Hepatocyte (in vitro differentiated cells): ENCODE data around the gene MAPK4. TPM values are rescaled to one million over a fixed set of nuclear protein-coding genes. Genes with fewer than 3 reads are reported as not detected.
"Not testable (repeated sequence)": the region's sequence is repeated elsewhere in the genome, so short reads cannot be mapped to it uniquely, and the experiment has no call there.

Experiments
- DNase-seq: peaks from one replicate; pipeline ENCODE4 v3.0.0-alpha.2; 2016; ENCODE audit warnings: low spot score
- H2AFZ ChIP-seq: fragments of 200-600 bp; sonication (generic); 2 replicates; pipeline ENCODE4 v1.6.0; 2016; ENCODE audit warnings: antibody characterized with exemption, mild to moderate bottlenecking
- H3K27ac ChIP-seq: fragments of 200-600 bp; sonication (generic); 2 replicates; pipeline ENCODE4 v1.5.1; 2016; ENCODE audit warnings: mild to moderate bottlenecking
- H3K27me3 ChIP-seq: fragments of 200-600 bp; sonication (generic); 2 replicates; pipeline ENCODE4 v1.6.1; 2016
- H3K36me3 ChIP-seq: fragments of 200-600 bp; sonication (generic); replicated peaks from 2 replicates; pipeline ENCODE4 v1.5.1; 2016; ENCODE audit warnings: low read depth; ENCODE audit not compliant: insufficient read depth
- H3K4me1 ChIP-seq: fragments of 200-600 bp; sonication (generic); 2 replicates; pipeline ENCODE4 v1.5.1; 2016; ENCODE audit warnings: mild to moderate bottlenecking, moderate library complexity; ENCODE audit not compliant: insufficient read depth
- H3K4me2 ChIP-seq: fragments of 200-600 bp; sonication (generic); 2 replicates; pipeline ENCODE4 v1.6.0; 2016
- H3K4me3 ChIP-seq: fragments of 200-600 bp; sonication (generic); 2 replicates; pipeline ENCODE4 v1.5.1; 2016; ENCODE audit warnings: mild to moderate bottlenecking
- H3K79me2 ChIP-seq: fragments of 200-600 bp; sonication (generic); 2 replicates; pipeline ENCODE4 v1.6.0; 2017; ENCODE audit warnings: mild to moderate bottlenecking
- H3K9me2 ChIP-seq: fragments of 200-600 bp; sonication (generic); replicated peaks from 2 replicates; pipeline ENCODE4 v1.6.0; 2017; ENCODE audit warnings: mild to moderate bottlenecking; ENCODE audit not compliant: insufficient read depth
- H3K9me3 ChIP-seq: fragments of 200-600 bp; sonication (generic); 2 replicates; pipeline ENCODE4 v1.5.1; 2016; ENCODE audit warnings: low read depth, mild to moderate bottlenecking
- H4K20me1 ChIP-seq: fragments of 200-600 bp; sonication (generic); 2 replicates; pipeline ENCODE4 v1.6.0; 2016; ENCODE audit warnings: mild to moderate bottlenecking; ENCODE audit not compliant: insufficient read depth, poor library complexity, severe bottlenecking
- EZH2 ChIP-seq: fragments of 200-600 bp; sonication (generic); IDR thresholded peaks from 2 replicates; pipeline ENCODE4 v1.6.1; 2016; ENCODE audit warnings: antibody characterized with exemption, mild to moderate bottlenecking, borderline replicate concordance
- EZH2phosphoT487 ChIP-seq: fragments of 200-600 bp; sonication (generic); IDR thresholded peaks from one replicate; pipeline ENCODE4 v1.6.1; 2018; ENCODE audit warnings: antibody characterized with exemption, mild to moderate bottlenecking, low read depth, moderate library complexity; ENCODE audit not compliant: unreplicated experiment, severe bottlenecking
- WGBS: methylation state at CpG from one replicate; pipeline ENCODE4 v1.1.6; 2016; ENCODE audit warnings: low lambda C conversion rate; ENCODE audit errors: missing lambda C conversion rate; 5-methylcytosine and 5-hydroxymethylcytosine counted together
- polyA plus RNA-seq: library from polyadenylated mRNA; unstranded; fragments of >200 nt; fragmentation: Nextera tagmentation; extraction: Ambion mirVana; gene quantifications from 2 replicates; pipeline ENCODE4 v1.2.1, GENCODE V29; 2016
- total RNA-seq: library from RNA; depleted of rRNA; stranded (reverse); fragments of >200 nt; gene quantifications from 2 replicates; pipeline ENCODE4 v1.2.3, GENCODE V29; 2014
- TF ChIP-seq, protein P1 (sequence below): fragments of 200-600 bp; sonication (generic); IDR thresholded peaks from 2 replicates; pipeline ENCODE4 v1.5.1; 2016; ENCODE audit warnings: antibody characterized with exemption, mild to moderate bottlenecking; ENCODE audit not compliant: poor library complexity

MAPK4 gene
- total and polyA plus RNA-seq, 2 experiments from 2014 or later, result 2.0 to 2.4 TPM

DNA sequence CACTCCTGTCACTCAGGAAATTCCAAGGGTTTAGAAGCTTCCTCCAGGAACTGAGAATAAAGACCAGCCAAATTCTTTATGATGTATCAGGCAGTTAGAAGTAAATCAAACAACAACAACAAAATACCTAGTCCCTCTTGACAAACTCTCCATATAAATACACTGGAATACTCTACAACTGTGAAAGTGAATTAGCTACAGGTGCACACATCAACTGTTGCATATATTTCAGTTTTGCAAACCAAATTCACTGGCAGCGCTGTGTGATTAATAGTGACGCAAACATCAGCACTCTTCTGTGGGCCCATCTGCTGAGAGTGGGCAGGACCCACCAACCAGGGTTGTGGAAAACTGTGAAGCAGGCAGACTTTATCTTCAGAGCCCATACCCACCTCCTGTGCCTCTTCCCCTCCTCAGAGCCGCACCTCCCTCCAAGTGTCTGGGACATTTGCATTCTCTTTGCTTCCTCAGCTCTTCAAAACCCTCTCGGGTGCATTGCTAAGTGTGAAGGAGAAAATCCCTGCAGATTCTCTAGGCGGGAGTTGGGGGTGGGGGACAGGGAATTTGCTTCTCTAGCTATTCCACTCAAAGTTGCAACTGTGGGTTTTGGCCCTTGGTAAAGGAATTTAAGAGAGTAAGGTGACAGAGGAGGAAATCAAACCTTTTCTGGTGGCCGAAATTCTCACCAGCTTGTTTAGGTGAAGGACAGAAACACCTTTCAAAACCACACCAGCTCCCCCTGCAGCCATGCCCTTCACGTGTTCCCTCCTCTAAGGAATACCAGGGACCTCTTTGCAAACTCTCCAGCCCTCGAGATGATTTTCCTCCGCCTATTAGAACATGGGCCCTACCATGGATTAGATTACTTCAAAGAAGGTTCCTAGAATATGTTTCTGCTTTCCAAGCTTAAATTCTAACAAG, 140.6 kb downstream of the MAPK4 start:
- Histone ChIP-seq H3K36me3 (no peaks in the 10 kb centered on the region), H3K27ac (no peak overlapping the region), H3K4me2 (no peak overlapping the region), H3K9me2 (no peaks in the 10 kb centered on the region), H3K4me1 (no peaks in the 10 kb centered on the region), H3K4me3 (no peak overlapping the region), H3K27me3 (no peaks in the 10 kb centered on the region), H3K9me3 (no peaks in the 10 kb centered on the region), H3K79me2 (no peaks in the 10 kb centered on the region), H4K20me1 (no peaks in the 10 kb centered on the region), H2AFZ (no peak overlapping the region)
- WGBS, result 78% methylated on average over 9 of the region's 9 CpGs
- no peak for TF ChIP-seq EZH2phosphoT487
- no peak for DNase-seq

DNA sequence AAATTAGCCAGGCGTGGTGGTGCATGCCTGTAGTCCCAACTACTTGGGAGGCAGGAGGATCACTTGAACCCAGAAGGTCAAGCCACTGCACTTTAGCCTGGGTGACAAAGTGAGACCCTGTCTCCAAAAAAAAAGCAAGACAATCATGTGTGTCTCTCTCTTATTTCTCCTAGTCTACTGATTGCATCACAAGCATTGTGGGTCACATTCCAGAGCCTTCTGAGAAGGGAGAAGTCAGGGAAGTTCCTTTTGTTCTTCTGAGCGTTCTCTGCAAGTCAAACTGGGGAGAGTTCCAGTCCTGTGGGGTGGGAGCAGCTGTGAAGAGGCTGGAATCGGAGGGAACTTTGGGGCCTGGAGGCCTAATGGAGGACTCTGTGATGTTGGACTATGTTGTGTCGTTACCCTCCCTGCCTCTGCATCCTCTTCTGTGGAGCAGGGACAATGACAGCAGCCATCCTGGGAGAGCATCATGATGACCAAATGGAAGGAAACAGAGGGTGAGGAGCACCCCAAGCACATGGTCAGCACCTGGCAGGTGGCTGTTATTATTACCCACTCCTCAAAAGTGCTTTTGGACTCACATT, 144.6 kb downstream of the MAPK4 start:
- Histone ChIP-seq H2AFZ (no peak overlapping the region), H3K27me3 (no peaks in the 10 kb centered on the region), H4K20me1 (no peaks in the 10 kb centered on the region), H3K79me2 (no peaks in the 10 kb centered on the region), H3K4me2 (no peak overlapping the region), H3K9me2 (no peaks in the 10 kb centered on the region), H3K27ac (no peak overlapping the region), H3K36me3 (no peaks in the 10 kb centered on the region), H3K9me3 (no peaks in the 10 kb centered on the region), H3K4me1 (no peaks in the 10 kb centered on the region), H3K4me3 (no peak overlapping the region)
- WGBS, result 89% methylated on average over 4 of the region's 4 CpGs
- DNase-seq, result no peak
- no peak for TF ChIP-seq EZH2phosphoT487
- TF ChIP-seq EZH2, result no peak
- TF ChIP-seq, protein P1, sequence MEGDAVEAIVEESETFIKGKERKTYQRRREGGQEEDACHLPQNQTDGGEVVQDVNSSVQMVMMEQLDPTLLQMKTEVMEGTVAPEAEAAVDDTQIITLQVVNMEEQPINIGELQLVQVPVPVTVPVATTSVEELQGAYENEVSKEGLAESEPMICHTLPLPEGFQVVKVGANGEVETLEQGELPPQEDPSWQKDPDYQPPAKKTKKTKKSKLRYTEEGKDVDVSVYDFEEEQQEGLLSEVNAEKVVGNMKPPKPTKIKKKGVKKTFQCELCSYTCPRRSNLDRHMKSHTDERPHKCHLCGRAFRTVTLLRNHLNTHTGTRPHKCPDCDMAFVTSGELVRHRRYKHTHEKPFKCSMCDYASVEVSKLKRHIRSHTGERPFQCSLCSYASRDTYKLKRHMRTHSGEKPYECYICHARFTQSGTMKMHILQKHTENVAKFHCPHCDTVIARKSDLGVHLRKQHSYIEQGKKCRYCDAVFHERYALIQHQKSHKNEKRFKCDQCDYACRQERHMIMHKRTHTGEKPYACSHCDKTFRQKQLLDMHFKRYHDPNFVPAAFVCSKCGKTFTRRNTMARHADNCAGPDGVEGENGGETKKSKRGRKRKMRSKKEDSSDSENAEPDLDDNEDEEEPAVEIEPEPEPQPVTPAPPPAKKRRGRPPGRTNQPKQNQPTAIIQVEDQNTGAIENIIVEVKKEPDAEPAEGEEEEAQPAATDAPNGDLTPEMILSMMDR, result no peak

- Histone ChIP-seq H3K36me3 (no peaks in the 10 kb centered on the region), H3K4me3 (no peak overlapping the region), H3K4me1 (no peaks in the 10 kb centered on the region), H3K9me2 (no peaks in the 10 kb centered on the region), H3K27ac (no peak overlapping the region), H4K20me1 (no peaks in the 10 kb centered on the region), H3K4me2 (no peak overlapping the region), H3K79me2 (no peaks in the 10 kb centered on the region), H2AFZ (no peak overlapping the region), H3K27me3 (no peaks in the 10 kb centered on the region), H3K9me3 (no peaks in the 10 kb centered on the region)
- WGBS, result 70% methylated on average over 6 of the region's 6 CpGs
- TF ChIP-seq, protein P1, result no peak
- TF ChIP-seq EZH2phosphoT487 (no peak), EZH2 (no peak)
- no peak for DNase-seq
These were observed 146.3 kb downstream of the MAPK4 start for GRCh38 chr18:50706199-50706598.

DNA sequence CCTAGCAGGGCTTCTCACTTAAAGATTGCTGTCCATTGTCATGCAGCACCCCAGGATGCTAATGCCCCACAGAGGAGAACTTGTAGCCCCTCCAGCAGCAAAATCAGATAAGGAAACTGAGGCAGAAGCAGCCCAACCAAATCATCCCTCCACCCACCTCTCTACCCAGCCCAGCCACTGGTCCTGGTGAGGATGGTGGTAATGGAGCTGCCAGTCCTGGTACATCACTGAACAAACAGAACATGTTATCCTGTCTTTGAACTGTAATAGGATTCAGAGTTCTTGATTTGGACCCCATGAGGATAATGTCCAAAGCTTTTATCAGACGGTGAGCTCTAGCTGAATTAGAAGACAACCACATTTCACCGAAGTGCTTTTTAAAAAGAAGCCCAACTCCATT, 146.8 kb downstream of the MAPK4 start:
- Histone ChIP-seq H4K20me1 (no peaks in the 10 kb centered on the region), H2AFZ (no peak overlapping the region), H3K4me1 (no peaks in the 10 kb centered on the region), H3K4me3 (no peak overlapping the region), H3K79me2 (no peaks in the 10 kb centered on the region), H3K9me3 (no peaks in the 10 kb centered on the region), H3K27ac (no peak overlapping the region), H3K36me3 (no peaks in the 10 kb centered on the region), H3K4me2 (no peak overlapping the region), H3K9me2 (no peaks in the 10 kb centered on the region), H3K27me3 (no peaks in the 10 kb centered on the region)
- no peak for DNase-seq
- WGBS, result 90% methylated on average over 2 of the region's 2 CpGs
- TF ChIP-seq EZH2 (no peak), EZH2phosphoT487 (no peak)
- TF ChIP-seq, protein P1, result no peak

DNA sequence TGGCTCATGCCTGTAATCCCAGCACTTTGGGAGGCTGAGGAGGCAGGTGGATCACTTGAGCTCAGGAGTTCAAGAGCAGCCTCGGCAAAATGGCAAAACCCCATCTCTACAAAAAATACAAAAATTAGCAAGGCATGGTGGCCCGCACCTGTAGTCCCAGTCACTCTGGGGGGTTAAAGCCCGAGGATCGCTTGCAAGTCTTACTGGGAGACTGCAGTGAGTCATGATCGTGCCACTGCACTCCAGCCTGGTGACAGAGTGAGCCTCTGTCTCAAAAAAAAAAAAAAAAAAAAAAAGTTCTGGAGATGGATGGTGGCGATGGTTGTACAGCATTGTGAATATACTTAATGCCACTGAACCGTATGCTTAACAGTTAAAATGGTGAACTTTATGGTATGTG, 147.4 kb downstream of the MAPK4 start:
- not testable (repeated sequence) for H3K36me3 ChIP-seq, H3K4me1 ChIP-seq, H3K27me3 ChIP-seq, H3K79me2 ChIP-seq, H3K4me3 ChIP-seq, H2AFZ ChIP-seq, H3K27ac ChIP-seq, H4K20me1 ChIP-seq, H3K9me2 ChIP-seq, H3K9me3 ChIP-seq, H3K4me2 ChIP-seq, DNase-seq
- 93% methylated on average over 7 of the region's 7 CpGs for WGBS
